HG03039 (cell line): ENCODE results near the gene TLX2.

Experiments
- ATAC-seq: cut with Tn5 transposase; IDR thresholded peaks from one replicate; pipeline ENCODE4 v1.9.1; 2021; ENCODE audit warnings: mild to moderate bottlenecking, moderate library complexity; ENCODE audit not compliant: unreplicated experiment

The TLX2 gene

GRCh38 chr2:74531666-74532065 is 17.4 kb downstream of the TLX2 start:
- ATAC-seq = no peak

GRCh38 chr2:74532222-74532621 is 18.0 kb downstream of the TLX2 start:
- no peak for ATAC-seq

DNA sequence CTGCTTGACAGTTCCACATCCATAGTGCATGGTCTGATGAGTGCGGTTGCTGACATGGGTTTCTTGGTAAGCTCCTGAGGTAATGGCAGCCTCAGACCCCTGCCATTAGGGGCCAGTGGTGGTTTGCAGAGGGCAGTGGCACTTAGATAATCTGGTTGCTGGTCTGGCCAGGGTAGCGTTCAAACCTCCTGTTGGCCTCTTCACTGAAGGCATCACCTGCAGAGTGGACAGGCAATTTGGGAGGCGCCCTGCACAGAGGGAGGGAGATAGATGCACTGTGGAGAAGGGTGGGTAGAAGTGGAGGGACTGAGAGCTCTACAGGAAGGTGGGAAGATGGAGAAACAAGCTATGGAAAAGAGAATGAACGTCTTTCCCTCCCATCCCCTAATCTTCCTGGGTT is 19.2 kb downstream of the TLX2 start:
- no peak for ATAC-seq

DNA sequence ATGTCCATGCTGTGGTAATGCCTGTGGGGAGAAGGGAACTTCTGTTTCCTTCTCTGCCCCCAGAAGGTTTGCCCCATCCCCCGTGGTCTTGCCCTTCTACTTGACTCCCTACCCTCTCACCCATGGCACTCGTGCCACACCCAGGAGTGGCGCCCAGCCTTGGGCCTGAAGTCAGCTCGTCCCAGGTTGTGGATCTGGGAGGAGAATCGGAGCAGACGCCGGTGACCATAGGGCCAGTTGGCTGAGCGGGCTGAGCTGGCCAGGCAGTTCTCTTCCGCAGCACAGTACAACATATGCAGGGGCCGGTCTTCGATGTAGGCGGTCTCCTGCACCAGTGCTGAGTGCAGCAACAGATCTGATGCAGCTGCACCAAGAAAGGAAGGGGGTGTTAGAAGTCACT is 20.2 kb downstream of the TLX2 start:
- ATAC-seq = no peak

DNA sequence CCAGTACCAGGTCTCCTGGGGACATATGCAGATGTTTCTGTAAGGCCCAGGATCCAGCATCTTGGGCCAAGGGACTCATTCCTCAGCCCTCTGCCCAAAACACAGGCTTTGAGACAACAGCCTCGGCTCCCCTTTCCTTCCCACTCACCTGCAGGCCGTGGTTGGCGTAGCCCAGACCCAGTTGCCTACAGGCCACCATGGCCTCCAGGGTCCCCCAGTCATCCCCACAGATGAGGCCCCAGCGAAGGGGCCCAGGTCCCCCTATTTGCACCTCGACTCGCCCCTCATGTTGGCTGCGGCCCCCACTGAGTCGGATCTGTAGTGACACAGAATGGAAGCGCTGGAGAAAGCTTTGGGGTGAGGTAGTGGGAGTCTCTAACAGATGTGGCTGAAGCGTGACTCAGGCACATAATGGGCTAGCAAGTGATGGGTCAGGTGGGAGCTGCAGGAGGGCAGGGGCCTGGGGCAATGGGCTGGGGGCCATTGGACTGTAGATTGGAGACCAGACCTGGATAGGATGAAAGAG is 21.3 kb downstream of the TLX2 start:
- no peak for ATAC-seq

DNA sequence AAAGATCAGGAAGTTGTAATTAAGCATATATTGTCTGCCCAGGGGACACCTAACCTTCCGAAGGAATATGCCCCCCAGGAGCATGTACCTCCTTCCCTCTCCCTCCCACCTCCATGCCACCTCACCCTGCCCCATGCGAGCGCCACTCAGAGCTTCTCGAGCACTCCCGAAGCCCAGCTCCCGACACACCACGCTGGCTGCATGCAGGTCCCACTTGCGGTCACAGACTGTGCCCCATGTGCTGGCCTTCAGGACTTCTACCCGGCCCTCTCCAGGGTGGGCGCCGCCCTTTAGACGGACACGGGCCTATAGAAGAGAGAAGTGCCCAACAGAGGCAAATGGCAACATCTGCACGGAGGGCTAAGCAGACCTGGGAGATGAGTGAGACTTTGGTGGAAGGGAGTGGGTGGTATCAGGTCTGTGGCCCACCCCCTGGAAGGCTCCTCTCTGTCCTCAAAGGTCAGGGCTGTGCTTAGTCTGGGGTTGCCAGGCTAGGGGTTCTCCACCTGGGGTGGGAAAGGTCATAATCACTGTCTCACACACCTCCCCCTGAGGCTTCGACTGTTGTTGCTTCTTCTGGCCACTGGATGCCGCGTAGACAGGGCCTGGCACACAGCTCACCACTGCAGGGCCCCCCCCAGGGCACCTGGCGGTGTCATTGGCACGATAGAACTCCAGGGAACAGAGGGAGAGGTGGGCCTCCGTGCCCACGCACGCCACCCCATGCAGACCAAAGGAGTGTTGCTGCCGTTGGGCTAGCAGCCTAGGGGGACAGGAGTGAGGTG is 22.1 kb downstream of the TLX2 start:
- ATAC-seq = no peak

GRCh38 chr2:74537140-74537539 is 22.9 kb downstream of the TLX2 start:
- no peak for ATAC-seq

DNA sequence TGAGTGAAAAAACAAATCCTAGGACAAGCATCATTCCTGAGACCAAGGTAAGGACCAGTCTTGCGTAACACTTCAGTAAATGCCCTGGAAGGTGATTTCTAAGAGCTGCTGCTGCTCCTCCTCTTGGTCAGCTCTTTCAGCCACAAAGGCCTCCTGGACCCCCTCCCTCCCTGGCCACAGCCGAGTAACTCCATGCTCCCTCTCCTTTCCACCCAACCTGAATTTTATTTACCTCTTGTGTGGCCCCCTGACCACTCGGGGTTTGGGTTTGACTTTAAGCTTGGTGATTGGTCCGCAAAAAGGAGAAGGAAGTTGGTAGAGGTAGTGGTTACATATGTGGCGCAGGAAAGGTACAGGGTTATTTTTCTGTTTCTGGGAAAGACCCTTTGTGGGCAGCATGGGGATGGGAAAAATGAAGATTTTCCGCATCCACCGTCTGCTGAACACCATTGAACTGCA is 24.7 kb downstream of the TLX2 start:
- ATAC-seq = no peak

GRCh38 chr2:74540291-74540690 is 26.0 kb downstream of the TLX2 start:
- ATAC-seq = no peak

DNA sequence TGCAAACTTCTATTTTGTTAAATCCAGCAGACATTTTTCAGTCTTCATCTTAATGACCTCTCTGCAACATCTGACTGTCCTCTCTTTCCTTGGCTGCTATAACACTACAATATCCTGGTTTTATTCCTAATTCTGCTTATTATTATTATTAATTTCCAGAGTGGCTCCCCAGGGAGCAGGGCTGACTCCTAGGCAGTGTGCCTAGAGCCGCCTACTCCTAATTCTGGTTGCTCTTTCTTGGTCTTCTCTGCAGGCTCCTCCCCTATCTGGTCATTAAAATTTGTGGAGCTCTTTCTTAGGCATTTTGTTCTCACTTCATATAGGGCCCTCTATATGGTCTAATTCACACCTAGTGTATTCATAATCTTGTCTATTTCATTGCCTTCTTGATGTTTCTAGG is 28.7 kb downstream of the TLX2 start:
- no peak for ATAC-seq

- no peak for ATAC-seq
These were observed 30.4 kb downstream of the TLX2 start for GRCh38 chr2:74544634-74545033.

GRCh38 chr2:74546004-74546403 is 31.8 kb downstream of the TLX2 start:
- no peak for ATAC-seq

GRCh38 chr2:74548285-74548899 is 34.1 kb downstream of the TLX2 start:
- no peak for ATAC-seq

GRCh38 chr2:74548900-74549826 is 34.9 kb downstream of the TLX2 start:
- no peak for ATAC-seq

DNA sequence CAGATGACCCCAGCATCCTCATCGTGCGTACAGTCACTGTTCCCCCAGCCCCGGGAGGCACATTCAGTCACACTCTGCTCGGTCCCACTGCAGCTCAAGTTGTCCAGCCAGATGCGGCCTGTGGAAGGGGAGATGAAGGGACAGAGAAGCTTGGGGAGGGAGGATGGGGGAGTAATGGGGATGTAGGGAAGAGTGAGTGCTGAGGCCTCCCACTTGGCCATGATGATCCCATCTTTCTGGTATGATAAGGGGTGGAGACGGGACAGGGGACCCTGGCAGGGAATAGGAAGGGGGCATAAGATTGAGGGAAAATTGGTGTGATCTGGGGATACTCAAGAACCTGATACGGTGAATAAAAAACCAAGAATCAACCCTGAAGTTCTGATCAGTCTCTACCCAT is 36.0 kb downstream of the TLX2 start:
- ATAC-seq = no peak

- no peak for ATAC-seq
These were observed 37.3 kb downstream of the TLX2 start for GRCh38 chr2:74551530-74551929.

DNA sequence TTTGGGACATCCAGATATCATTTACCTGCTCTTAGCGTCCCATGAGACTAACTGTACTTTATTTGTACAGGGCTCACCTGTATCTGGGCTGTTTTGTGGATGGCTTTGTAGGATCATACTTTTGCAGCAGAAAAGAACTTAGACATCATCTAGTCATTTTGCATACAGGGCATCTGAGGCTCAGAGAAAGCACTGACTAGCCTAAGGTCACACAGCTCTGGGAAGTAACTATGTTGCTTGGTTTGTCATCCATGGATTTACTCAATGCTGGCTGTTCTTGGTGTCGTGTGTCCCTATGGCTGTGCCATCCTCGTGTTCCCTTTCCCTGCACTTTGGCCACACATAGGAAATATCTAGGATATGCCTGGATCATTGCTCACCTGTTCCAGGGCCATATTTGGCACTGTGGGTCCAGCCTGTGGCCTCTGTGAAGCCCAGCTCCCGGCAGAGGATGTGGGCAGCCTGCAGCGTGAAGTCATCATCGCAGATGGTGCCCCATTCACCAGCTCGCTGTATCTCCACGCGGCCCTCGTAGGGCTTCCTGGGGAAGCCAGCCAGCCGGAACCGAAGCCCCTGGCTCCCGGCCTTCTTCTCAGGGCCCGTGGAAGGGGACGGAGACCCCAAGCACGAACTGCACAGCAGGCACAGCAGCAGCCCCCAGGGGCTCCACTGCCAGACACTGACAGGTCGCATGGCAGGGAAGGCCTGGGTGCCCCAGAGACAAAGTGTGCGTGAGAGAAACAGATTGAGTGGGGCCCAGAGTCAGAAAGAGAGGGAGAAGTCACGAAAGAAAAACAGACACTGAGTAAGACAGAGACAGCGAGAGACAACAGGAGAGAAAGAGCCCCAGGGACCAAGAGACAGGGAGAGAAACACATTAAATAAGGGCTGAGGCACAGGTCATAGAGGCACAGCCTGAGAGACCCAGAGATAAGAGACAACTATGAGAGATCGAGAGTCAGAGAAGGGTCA is 38.0 kb downstream of the TLX2 start:
- ATAC-seq = no peak

GRCh38 chr2:74552914-74553811 is 38.9 kb downstream of the TLX2 start:
- ATAC-seq = no peak
